G401.6 (cell line): ENCODE results near the gene SDHB.

Experiments
- FAIRE-seq: peaks from 2 replicates; lab custom pipeline; 2012; peaks lifted over from hg19 to GRCh38; lab: Jason Lieb, UNC

SDHB gene

GRCh38 chr1:17045634-17046333 lies 8.0 kb downstream of the SDHB start:
- peak; percentile 98 for FAIRE-seq

- no peak for FAIRE-seq
Observed at GRCh38 chr1:17045150-17045549, 8.7 kb downstream of the SDHB start.

- no peak for FAIRE-seq
Observed at GRCh38 chr1:17043676-17044075, 10.2 kb downstream of the SDHB start.

GRCh38 chr1:17040135-17040534 lies 13.7 kb downstream of the SDHB start:
- no peak for FAIRE-seq

- no peak for FAIRE-seq
Observed at GRCh38 chr1:17039522-17039921, 14.3 kb downstream of the SDHB start.

- FAIRE-seq: no peak
Observed at GRCh38 chr1:17033481-17033880, 20.4 kb downstream of the SDHB start.

- FAIRE-seq: no peak
Observed at GRCh38 chr1:17032741-17033140, 21.1 kb downstream of the SDHB start.

- FAIRE-seq: no peak
Observed at GRCh38 chr1:17031436-17031835, 22.4 kb downstream of the SDHB start.

GRCh38 chr1:17030206-17030605 lies 23.6 kb downstream of the SDHB start:
- no peak for FAIRE-seq

GRCh38 chr1:17028662-17029188 lies 25.1 kb downstream of the SDHB start:
- FAIRE-seq: no peak

- no peak for FAIRE-seq
Observed at GRCh38 chr1:17027900-17028299, 25.9 kb downstream of the SDHB start.

GRCh38 chr1:17027403-17027802 lies 26.4 kb downstream of the SDHB start:
- no peak for FAIRE-seq

GRCh38 chr1:17024721-17025120 lies 29.1 kb downstream of the SDHB start:
- FAIRE-seq: no peak

- no peak for FAIRE-seq
Observed at GRCh38 chr1:17023573-17023972, 30.3 kb downstream of the SDHB start.

GRCh38 chr1:17023102-17023501 lies 30.7 kb downstream of the SDHB start:
- no peak for FAIRE-seq

GRCh38 chr1:17021896-17022295 lies 31.9 kb downstream of the SDHB start:
- no peak for FAIRE-seq

- no peak for FAIRE-seq
Observed at GRCh38 chr1:17020502-17020901, 33.3 kb downstream of the SDHB start.

- FAIRE-seq: peak; percentile 71
Observed at GRCh38 chr1:17018849-17019248, 35.0 kb downstream of the SDHB start.

GRCh38 chr1:17017435-17017834 lies 36.4 kb downstream of the SDHB start:
- FAIRE-seq: no peak

- peak; percentile 81 for FAIRE-seq
Observed at GRCh38 chr1:17016317-17016661, 37.5 kb downstream of the SDHB start.

GRCh38 chr1:17014671-17015567 lies 38.9 kb downstream of the SDHB start:
- no peak for FAIRE-seq

- no peak for FAIRE-seq
Observed at GRCh38 chr1:17013491-17014320, 40.1 kb downstream of the SDHB start.
